HG02938 (cell line): Measurements from ENCODE around the gene NCOA3.

Experiments
- ATAC-seq: cut with Tn5 transposase; IDR thresholded peaks from one replicate; pipeline ENCODE4 v1.9.1; 2021; ENCODE audit warnings: mild to moderate bottlenecking, moderate library complexity; ENCODE audit not compliant: unreplicated experiment

Gene NCOA3

GRCh38 chr20:47627540-47627939 is 125.9 kb downstream of the NCOA3 start:
- no peak for ATAC-seq

- no peak for ATAC-seq
Observed at GRCh38 chr20:47629907-47630306, 128.2 kb downstream of the NCOA3 start.

DNA sequence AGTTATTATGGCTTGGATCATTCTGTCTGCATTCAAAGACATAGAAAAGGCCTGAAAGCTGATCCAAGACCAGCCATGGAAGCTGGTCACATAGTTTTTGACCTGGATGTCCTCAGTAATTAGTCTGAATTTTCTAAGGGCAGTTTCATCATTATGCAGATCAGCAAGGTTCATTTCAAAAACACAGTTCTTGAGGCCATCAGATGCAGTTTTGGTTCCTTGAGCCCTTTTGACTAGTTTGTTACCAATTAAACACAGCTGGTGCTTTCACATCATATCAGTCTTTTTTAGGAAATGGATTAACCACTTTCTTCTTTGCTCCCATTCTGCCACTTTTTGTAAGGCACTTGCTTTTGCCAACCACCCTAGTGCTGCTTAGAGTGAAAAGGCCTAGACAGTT is 129.4 kb downstream of the NCOA3 start:
- no peak for ATAC-seq

DNA sequence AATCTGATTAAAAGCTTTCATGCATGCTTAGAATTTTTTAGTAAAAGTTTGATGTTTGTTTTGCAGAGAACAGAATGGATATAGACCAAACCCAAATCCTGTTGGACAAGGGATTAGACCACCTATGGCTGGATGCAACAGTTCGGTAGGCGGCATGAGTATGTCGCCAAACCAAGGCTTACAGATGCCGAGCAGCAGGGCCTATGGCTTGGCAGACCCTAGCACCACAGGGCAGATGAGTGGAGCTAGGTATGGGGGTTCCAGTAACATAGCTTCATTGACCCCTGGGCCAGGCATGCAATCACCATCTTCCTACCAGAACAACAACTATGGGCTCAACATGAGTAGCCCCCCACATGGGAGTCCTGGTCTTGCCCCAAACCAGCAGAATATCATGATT is 133.6 kb downstream of the NCOA3 start:
- ATAC-seq, result no peak

DNA sequence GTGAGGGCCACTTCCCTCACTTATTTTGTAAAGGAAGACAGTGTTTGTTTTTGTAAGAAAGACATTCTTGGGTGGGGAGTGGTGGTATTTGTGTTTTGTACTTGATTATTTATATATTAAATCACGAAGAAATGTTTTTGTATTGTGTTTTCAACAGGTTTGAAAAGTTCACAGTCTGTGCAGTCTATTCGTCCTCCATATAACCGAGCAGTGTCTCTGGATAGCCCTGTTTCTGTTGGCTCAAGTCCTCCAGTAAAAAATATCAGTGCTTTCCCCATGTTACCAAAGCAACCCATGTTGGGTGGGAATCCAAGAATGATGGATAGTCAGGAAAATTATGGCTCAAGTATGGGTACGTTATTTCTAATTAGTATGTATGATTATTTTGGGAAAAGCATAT is 137.2 kb downstream of the NCOA3 start:
- ATAC-seq, result no peak

DNA sequence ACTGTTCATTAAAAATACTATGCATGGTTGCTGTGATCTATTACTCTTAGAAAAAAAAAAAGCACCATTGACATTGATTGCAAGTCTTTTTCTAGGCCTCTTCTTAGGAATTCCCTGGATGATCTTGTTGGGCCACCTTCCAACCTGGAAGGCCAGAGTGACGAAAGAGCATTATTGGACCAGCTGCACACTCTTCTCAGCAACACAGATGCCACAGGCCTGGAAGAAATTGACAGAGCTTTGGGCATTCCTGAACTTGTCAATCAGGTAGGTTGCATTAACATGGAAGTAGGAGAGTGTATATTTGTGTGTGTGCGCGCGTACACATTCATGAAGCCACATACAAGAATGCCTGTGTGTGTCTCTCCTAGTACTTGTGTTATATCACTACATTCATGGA is 140.4 kb downstream of the NCOA3 start:
- ATAC-seq, result no peak

DNA sequence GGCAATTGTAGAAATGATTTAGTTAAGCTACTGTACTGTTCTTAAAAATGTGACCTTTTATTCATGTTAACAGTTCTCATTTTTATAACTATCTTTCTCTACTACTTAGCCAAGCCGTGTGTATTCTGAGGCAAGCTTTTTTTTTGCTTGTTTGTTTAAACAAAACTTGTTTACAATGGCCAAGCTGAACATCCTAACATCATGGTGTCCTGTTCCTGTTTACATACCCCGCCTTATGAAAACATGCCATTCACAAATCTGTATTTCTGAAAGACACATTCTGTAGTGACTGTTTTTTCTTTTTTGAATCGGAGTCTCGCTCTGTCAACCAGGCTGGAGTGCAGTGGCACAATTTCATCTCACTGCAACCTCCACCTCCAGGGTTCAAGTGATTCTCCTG is 140.9 kb downstream of the NCOA3 start:
- no peak for ATAC-seq

GRCh38 chr20:47645632-47646031 is 143.9 kb downstream of the NCOA3 start:
- ATAC-seq, result no peak

GRCh38 chr20:47647994-47648393 is 146.3 kb downstream of the NCOA3 start:
- ATAC-seq, result no peak

- no peak for ATAC-seq
Observed at GRCh38 chr20:47648943-47649342, 147.3 kb downstream of the NCOA3 start.

DNA sequence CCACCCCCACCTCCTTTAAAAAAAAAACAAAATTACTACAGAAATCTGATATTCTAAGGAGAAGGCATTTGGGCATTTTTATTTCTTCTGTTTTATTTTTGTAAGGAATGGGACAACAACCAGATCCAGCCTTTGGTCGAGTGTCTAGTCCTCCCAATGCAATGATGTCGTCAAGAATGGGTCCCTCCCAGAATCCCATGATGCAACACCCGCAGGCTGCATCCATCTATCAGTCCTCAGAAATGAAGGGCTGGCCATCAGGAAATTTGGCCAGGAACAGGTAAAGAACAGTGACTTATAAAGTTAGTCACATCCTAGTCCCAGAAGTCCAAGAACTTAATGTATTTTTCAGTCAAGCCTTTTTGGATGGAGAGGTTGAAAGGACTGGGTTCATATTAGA is 150.6 kb downstream of the NCOA3 start:
- ATAC-seq, result no peak

DNA sequence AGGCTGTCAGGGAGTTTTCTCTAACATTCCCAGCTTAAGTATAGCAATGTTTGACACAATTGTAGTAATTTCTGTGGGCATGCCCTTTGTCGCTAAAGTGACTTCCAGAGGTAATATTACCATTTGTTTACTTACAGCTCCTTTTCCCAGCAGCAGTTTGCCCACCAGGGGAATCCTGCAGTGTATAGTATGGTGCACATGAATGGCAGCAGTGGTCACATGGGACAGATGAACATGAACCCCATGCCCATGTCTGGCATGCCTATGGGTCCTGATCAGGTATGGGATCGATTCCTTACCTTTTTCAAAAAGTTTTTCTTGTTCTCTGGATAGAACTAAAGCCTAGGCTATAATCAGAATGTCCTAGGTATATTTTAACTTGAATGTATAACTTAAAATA is 151.1 kb downstream of the NCOA3 start:
- ATAC-seq, result no peak

DNA sequence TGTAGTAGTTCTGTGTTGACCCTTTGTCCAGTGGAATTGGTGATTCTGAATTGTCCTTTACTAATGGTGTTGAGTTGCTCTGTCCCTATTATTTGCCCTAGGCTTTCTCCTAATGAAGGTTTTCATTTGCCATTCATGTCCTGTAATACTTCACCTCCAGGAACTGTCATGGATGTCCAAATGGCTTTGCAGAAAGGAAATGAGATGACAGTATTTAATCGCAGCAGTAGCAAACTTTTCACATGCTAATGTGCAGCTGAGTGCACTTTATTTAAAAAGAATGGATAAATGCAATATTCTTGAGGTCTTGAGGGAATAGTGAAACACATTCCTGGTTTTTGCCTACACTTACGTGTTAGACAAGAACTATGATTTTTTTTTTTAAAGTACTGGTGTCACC is 152.2 kb downstream of the NCOA3 start:
- no peak for ATAC-seq

- ATAC-seq, result no peak
Observed at GRCh38 chr20:47654370-47654769, 152.7 kb downstream of the NCOA3 start.

DNA sequence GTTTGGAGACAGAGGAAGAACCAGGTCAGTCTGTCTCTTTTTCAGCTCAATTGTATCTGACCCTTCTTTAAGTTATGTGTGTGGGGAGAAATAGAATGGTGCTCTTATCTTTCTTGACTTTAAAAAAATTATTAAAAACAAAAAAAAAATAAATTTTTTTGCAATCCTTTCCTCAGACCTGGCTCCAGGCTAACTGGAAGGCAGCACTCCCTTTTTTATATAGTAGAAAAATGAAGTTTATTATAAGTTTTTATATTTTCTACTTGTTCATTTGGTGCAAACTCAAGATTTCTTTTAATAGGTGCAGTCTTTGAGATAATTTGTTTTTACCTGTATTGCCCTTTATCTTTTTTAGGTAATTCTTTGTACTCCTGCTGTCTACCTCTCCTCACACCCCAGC is 153.9 kb downstream of the NCOA3 start:
- ATAC-seq, result no peak

GRCh38 chr20:47656318-47656717 is 154.6 kb downstream of the NCOA3 start:
- no peak for ATAC-seq

GRCh38 chr20:47659904-47660601 is 158.4 kb downstream of the NCOA3 start:
- no peak for ATAC-seq

- ATAC-seq, result no peak
Observed at GRCh38 chr20:47660602-47660905, 158.9 kb downstream of the NCOA3 start.

- no peak for ATAC-seq
Observed at GRCh38 chr20:47660983-47661700, 159.5 kb downstream of the NCOA3 start.

DNA sequence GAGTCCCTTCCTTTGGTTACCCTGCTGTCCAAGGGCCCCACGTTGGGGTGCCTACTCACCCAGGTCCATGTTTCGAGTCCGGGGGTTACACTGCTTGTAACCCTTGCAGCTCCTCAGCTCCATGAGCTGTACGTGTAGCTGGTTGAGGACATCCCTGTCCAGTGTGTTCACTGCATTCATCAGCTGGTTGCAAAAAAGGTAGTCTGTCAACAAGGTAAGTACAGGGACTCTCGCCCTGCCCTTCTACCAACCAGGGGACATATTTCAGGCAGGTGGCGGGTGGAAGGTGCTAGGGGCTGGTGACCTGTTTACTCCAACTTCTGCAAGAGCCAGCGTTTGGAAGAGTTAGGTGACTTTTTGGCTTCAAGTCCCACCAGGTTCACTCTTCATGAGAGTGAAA is 160.0 kb downstream of the NCOA3 start:
- no peak for ATAC-seq

GRCh38 chr20:47662483-47663353 is 161.0 kb downstream of the NCOA3 start:
- no peak for ATAC-seq
